Liver (tissue), 9 donors: ENCODE results near the gene NAXE. TPM values are rescaled to one million over a fixed set of nuclear protein-coding genes. Genes with fewer than 3 reads are reported as not detected.

Experiments
- DNase-seq: peaks from one replicate; pipeline ENCODE4 v3.0.0-alpha.2; 2017; ENCODE audit warnings: low spot score
- H3K27ac ChIP-seq, 2 donors: one replicate each; pipeline ENCODE4 v1.7.0; 2013; ENCODE audit warnings: inconsistent platforms in 2 of 2, low read length in 2 of 2, control low read depth in 1 of 2, low read depth in 1 of 2, mild to moderate bottlenecking in 1 of 2
- H3K27me3 ChIP-seq, 4 donors: one replicate each; pipeline versions ENCODE4 v1.6.1 to v1.7.0; 2013; ENCODE audit warnings: low read length in 3 of 4, inconsistent platforms in 1 of 4, mild to moderate bottlenecking in 1 of 4, moderate library complexity in 1 of 4; ENCODE audit not compliant: control insufficient read depth in 4 of 4, insufficient read depth in 4 of 4
- H3K36me3 ChIP-seq, 4 donors: one replicate each; pipeline versions ENCODE4 v1.6.1 to v1.7.0; 2013; ENCODE audit warnings: low read length in 3 of 4, mild to moderate bottlenecking in 3 of 4, low read depth in 1 of 4, moderate library complexity in 1 of 4; ENCODE audit not compliant: control insufficient read depth in 4 of 4, insufficient read depth in 3 of 4
- H3K4me1 ChIP-seq, 4 donors: one replicate each; pipeline versions ENCODE4 v1.6.1 to v1.7.0; 2013; ENCODE audit warnings: low read length in 3 of 4, mild to moderate bottlenecking in 3 of 4, moderate library complexity in 1 of 4; ENCODE audit not compliant: control insufficient read depth in 4 of 4, insufficient read depth in 4 of 4
- H3K4me3 ChIP-seq, 3 donors: one replicate each; pipeline versions ENCODE4 v1.6.1 to v1.7.0; 2013; ENCODE audit warnings: low read length in 3 of 3, control low read depth in 1 of 3, low read depth in 1 of 3, mild to moderate bottlenecking in 1 of 3
- H3K9ac ChIP-seq, 2 donors: one replicate each; pipeline ENCODE4 v1.7.0; 2013; ENCODE audit warnings: low read length in 2 of 2, mild to moderate bottlenecking in 2 of 2, moderate library complexity in 2 of 2, control low read depth in 1 of 2, low read depth in 1 of 2
- H3K9me3 ChIP-seq, 4 donors: one replicate each; pipeline versions ENCODE4 v1.6.1 to v1.7.0; 2013; ENCODE audit warnings: low read length in 3 of 4; ENCODE audit not compliant: control insufficient read depth in 4 of 4
- ATF3 ChIP-seq: IDR thresholded peaks from 2 replicates; pipeline ENCODE4 v1.6.1; 2016; ENCODE audit warnings: antibody characterized with exemption
- CTCF ChIP-seq: fragments of 150-350 bp; IDR thresholded peaks from 2 replicates; pipeline ENCODE4 v1.5.1; 2017; ENCODE audit warnings: improper control_type of control experiment, low read depth, low read length; ENCODE audit not compliant: missing input control
- EGR1 ChIP-seq, 2 donors: IDR thresholded peaks; 2 replicates each; pipeline ENCODE4 v1.6.1; 2016 to 2018; ENCODE audit warnings: antibody characterized with exemption in 2 of 2, low read depth in 2 of 2
- FOXA1 ChIP-seq: IDR thresholded peaks from 2 replicates; pipeline ENCODE4 v1.6.1; 2016; ENCODE audit warnings: antibody characterized with exemption
- FOXA2 ChIP-seq: IDR thresholded peaks from 2 replicates; pipeline ENCODE4 v1.6.1; 2016; ENCODE audit warnings: antibody characterized with exemption
- GABPA ChIP-seq, 2 donors: IDR thresholded peaks in 1 of 2; conservative IDR thresholded peaks in 1 of 2; 2 replicates each; pipeline ENCODE4 v1.6.1; 2016; ENCODE audit warnings: antibody characterized with exemption in 2 of 2, mild to moderate bottlenecking in 1 of 2, moderate library complexity in 1 of 2
- HNF4A ChIP-seq, 2 donors: conservative IDR thresholded peaks; 2 replicates each; pipeline ENCODE4 v1.6.1; 2016; ENCODE audit warnings: antibody characterized with exemption in 2 of 2, mild to moderate bottlenecking in 2 of 2
- HNF4G ChIP-seq: IDR thresholded peaks from 2 replicates; pipeline ENCODE4 v1.6.1; 2016; ENCODE audit warnings: antibody characterized with exemption
- JUND ChIP-seq, 2 donors: IDR thresholded peaks; 2 replicates each; pipeline ENCODE4 v1.6.1; 2016; ENCODE audit warnings: antibody characterized with exemption in 2 of 2
- MAX ChIP-seq: IDR thresholded peaks from 2 replicates; pipeline ENCODE4 v1.6.1; 2016; ENCODE audit warnings: antibody characterized with exemption
- NR2F2 ChIP-seq: IDR thresholded peaks from 2 replicates; pipeline ENCODE4 v1.6.1; 2016; ENCODE audit warnings: antibody characterized with exemption
- RAD21 ChIP-seq, 2 donors: IDR thresholded peaks; 2 replicates each; pipeline ENCODE4 v1.6.1; 2016; ENCODE audit warnings: antibody characterized with exemption in 2 of 2, mild to moderate bottlenecking in 2 of 2
- REST ChIP-seq: IDR thresholded peaks from 2 replicates; pipeline ENCODE4 v1.6.1; 2016; ENCODE audit warnings: antibody characterized with exemption, mild to moderate bottlenecking
- RXRA ChIP-seq, 2 donors: IDR thresholded peaks; 2 replicates each; pipeline ENCODE4 v1.6.1; 2017 to 2018; ENCODE audit warnings: antibody characterized with exemption in 2 of 2, mild to moderate bottlenecking in 1 of 2
- SP1 ChIP-seq: IDR thresholded peaks from 2 replicates; pipeline ENCODE4 v1.6.1; 2018; ENCODE audit warnings: antibody characterized with exemption, mild to moderate bottlenecking
- TAF1 ChIP-seq: conservative IDR thresholded peaks from 2 replicates; pipeline ENCODE4 v1.6.1; 2016; ENCODE audit warnings: antibody characterized with exemption, mild to moderate bottlenecking
- YY1 ChIP-seq: IDR thresholded peaks from 2 replicates; pipeline ENCODE4 v1.6.1; 2016; ENCODE audit warnings: antibody characterized with exemption, mild to moderate bottlenecking
- ZBTB33 ChIP-seq: IDR thresholded peaks from 2 replicates; pipeline ENCODE4 v1.6.1; 2016; ENCODE audit warnings: antibody characterized with exemption
- whole genome bisulfite sequencing: extraction: QIAGEN DNeasy Blood & Tissue Kit; methylation state at CpG from one replicate; pipeline ENCODE4 v1.1.7; 2013; 5-methylcytosine and 5-hydroxymethylcytosine counted together
- polyA plus RNA-seq, 2 donors: library from polyadenylated mRNA; stranded (reverse) in 1 of 2; unstranded in 1 of 2; fragments of 200-250 nt in 1 of 2; fragments of >200 nt in 1 of 2; fragmentation: Nextera tagmentation in 1 of 2; extraction: Ambion mirVana in 1 of 2; gene quantifications; one replicate each; pipeline versions ENCODE4 v1.2.1 to v1.2.3, GENCODE V29; 2013 to 2015
- total RNA-seq, 2 donors: library from RNA; depleted of rRNA; stranded (reverse); fragments of >200 nt; gene quantifications; one replicate each; pipeline ENCODE4 v1.2.3, GENCODE V29; 2014
- donor health status: healthy.
- donor health status: healthy.
- donor health status: healthy.
- donor health status: healthy.
- donor health status: healthy.

The NAXE gene
- total and polyA plus RNA-seq, 4 donors: 20.6 to 73.8 (median 46.9) TPM

GRCh38 chr1:156598125-156598524, 6.5 kb downstream of the NAXE start (continued):
- TF ChIP-seq REST: no peak

GRCh38 chr1:156598731-156599432, 7.3 kb downstream of the NAXE start:
- no peak for DNase-seq
- Histone ChIP-seq H3K27ac (no peak overlapping the region), H3K36me3 (peaks cover 6 to 33% (median 16%) of the 10 kb centered on the region in 4 donors), H3K9me3 (no peaks in the 10 kb centered on the region), H3K9ac (no peak overlapping the region), H3K4me1 (peaks cover 5 to 16% (median 11%) of the 10 kb centered on the region in 4 donors), H3K4me3 (no peak overlapping the region), H3K27me3 (no peaks in the 10 kb centered on the region)
- TF ChIP-seq RAD21 (IDR thresholded peaks at IDR 0.05) (no peak), ATF3 (no peak), HNF4A (conservative IDR thresholded peaks at IDR 0.05) (no peak), FOXA1 (no peak), SP1 (no peak), FOXA2 (no peak), YY1 (no peak), GABPA (IDR thresholded peaks at IDR 0.05 in 1 of 2, conservative IDR thresholded peaks at IDR 0.05 in 1 of 2) (no peak), JUND (IDR thresholded peaks at IDR 0.05) (no peak), MAX (no peak), NR2F2 (no peak), HNF4G (no peak), CTCF (no peak), TAF1 (no peak), REST (no peak), EGR1 (IDR thresholded peaks at IDR 0.05; ENCODE audit: low read depth in 2 of 2) (no peak), ZBTB33 (no peak), RXRA (IDR thresholded peaks at IDR 0.05) (no peak)
- WGBS: 78% methylated on average over 4 of the region's 4 CpGs
